ENCODE measurements around the gene C4orf54.

Gene C4orf54

GRCh38 chr4:99651811-99652485 is 5.7 kb downstream of the C4orf54 start:
- no peak for DNase-seq

DNA sequence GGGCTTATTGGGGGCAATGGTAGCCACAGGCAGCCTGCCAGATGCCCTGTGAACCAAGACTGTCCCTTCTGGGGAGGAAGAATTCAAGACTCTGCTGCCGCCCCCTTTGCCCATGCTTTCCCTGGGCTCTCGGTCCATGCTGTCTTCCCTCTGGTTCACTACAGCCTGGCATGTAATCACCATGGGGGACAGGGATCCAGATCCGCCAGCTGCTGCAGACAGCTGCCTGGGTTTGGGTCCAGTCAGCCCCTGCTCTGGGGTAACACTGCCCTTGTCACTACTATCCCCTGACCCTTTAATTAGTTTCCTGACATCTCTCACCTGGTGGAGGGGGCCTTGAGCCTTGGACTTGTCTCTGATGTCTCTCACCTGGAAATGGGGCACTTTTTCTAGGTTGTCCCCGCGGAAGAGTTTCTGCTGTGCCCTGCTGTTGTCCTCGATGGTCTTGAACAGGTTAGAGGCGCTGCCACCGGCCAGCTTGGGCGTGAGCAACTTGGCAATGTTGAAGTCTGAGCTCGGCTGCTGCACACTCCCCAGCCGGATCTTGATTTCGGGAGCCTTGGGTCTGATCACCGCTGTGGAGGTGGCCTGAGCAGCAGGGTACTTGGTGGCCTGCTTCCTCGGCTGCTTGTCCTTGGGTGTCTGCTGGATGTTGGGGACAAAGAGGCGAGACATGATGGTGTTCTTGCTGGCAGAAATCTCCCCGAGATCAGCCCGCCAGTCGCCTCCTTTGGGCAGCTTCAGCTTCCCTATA is 6.4 kb downstream of the C4orf54 start:
- DNase-seq = no peak

DNA sequence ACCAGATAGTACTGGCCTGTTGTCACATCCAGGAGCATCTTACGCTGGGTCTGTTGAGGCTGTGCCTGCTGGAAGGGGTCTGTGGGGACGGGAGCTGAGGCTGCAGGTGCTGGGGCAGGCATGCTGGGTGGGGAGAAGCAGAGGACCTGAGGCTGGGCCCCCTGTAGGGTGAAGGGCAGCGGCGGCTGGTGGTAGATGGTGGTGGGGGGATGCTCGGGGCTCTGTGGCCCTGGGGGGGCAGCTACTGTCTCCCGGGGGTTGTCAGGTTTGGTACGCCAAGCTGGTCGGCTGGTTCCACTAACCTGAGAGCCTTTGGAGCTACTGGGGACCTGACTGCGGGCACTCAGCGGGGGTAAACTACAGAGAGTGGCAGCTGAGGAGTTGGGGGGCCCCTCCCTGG is 7.8 kb downstream of the C4orf54 start:
- no peak for DNase-seq

- DNase-seq = no peak
These were observed 8.4 kb downstream of the C4orf54 start for GRCh38 chr4:99649208-99649607.

GRCh38 chr4:99648321-99648720 is 9.3 kb downstream of the C4orf54 start:
- DNase-seq = no peak

DNA sequence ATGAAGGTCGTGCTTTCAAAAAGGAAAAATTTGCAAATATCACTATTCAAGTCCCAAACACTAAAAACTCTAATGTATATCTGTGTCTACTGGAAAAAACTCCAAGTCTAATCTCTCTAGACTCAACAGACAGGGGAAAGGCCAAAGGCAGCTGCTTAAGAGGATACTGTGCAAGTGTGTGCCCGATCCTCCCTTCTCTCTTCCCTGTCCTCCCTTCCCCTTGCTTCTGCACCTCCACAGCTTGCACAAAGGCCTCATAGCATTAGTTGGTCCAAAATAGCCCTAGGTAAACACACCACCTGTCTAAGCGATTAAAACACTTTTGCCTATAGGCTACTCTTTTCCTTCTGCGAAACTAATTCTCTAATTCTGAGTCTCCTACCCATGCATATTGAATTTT is 10.6 kb downstream of the C4orf54 start:
- no peak for DNase-seq

DNA sequence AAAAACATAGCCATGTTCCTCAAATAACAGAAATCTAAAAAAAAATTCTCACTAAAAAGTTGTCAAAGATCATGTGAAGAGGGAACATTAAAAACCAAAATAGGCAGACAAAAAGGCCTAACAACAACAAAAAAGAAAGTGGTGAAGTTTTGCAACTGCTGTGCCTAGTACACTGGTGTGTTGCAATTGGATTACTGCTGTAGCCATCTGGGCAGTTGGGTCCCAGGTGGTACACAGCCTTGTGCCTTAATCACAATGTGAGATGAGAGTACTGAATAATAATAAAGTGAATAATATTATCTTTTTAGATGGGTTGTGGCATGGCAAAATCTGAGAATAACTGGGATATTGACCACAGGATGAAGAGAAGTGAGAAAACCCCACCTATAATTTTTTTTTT is 12.0 kb downstream of the C4orf54 start:
- no peak for DNase-seq

DNA sequence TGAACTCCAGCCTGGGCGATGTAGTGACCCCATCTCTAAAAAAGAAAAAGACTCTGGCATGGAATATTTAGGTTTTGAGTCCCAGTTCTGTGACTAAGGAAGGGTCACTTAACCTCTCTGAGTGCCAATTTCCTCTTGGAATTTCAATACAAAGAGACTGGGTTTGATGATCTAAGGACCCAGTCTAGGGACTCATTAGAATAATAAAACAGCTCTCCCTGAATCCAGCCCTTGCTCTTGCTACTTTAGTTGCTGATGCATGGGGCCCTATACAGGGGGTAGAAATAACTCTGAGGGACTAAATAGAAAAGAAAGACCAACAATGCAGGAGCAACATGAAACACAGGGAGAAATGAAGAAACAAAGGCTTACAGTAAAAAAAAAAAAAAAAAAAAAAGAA is 12.6 kb downstream of the C4orf54 start:
- DNase-seq = no peak

- no peak for DNase-seq
These were observed 13.2 kb downstream of the C4orf54 start for GRCh38 chr4:99644453-99644852.

GRCh38 chr4:99642725-99643489 is 14.7 kb downstream of the C4orf54 start:
- no peak for DNase-seq

- DNase-seq = no peak
These were observed 17.0 kb downstream of the C4orf54 start for GRCh38 chr4:99640676-99641075.

- DNase-seq = no peak
These were observed 20.5 kb downstream of the C4orf54 start for GRCh38 chr4:99637174-99637573.

DNA sequence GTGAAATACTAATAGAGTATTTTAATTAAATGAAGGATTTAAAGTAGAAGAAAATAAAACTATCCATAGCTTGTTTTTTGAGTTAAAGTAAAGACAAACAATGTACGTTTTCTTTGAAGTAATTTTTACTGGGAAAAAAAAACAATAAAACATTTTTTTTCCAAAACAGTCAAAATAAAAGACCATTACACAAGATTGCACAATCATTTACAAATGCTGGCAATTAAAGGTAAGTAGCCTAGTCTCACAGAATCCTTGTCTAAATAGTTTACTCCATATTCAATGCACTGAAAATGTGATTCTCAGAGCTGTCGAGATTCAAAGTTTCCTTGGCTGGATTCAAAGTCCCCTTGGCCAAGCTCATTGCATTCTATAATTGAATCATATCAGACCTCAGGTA is 21.2 kb downstream of the C4orf54 start:
- no peak for DNase-seq

DNA sequence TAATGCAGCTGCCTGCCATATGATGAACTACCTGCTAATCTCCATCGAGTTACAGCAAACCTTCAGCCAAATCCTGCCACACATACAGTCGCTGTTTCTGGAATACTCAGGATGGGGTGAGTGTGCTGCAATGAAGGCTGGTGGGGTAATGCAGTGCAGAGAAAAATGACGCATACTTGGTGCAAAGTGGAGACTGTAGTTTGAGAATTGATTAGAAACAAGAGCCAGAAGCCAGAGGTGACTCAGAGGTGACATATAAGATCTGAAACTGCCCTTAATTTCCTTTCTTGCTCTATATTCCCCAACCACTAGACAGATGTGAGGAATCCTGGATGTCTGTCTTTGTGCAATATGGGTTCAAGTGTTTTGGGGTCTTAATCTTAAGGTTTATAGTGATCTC is 22.0 kb downstream of the C4orf54 start:
- no peak for DNase-seq

DNA sequence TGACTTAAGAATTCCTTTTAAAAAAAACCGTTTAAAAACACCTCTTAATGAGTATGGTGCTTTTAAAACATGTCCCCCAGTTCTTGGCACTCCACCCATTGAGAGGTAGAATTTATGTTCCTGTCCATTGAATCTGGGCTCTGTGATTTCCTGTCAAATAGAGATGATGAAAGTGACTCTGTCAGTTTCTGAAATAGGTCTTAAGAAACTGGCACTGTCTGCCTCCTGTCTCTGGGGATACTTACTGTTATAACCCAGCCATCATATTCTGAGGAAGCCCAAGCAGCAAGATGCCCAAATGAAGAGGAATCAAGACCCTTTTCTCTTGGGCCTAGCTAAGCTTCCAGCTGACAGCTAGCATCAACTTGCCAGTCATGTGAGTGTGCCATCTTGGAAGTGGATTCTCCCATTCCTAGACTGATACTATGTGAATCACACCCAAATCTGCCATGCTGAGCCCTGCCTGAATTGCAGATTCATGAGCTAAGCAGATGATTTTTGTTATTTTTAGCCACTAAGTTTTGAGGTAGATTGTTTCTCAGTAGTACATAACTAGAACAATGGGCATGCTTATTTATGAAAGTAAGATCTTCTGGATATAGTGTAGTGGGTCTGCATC is 22.8 kb downstream of the C4orf54 start:
- DNase-seq = no peak

- no peak for DNase-seq
These were observed 23.9 kb downstream of the C4orf54 start for GRCh38 chr4:99633772-99634171.

GRCh38 chr4:99630857-99631360 is 26.7 kb downstream of the C4orf54 start:
- DNase-seq = no peak

DNA sequence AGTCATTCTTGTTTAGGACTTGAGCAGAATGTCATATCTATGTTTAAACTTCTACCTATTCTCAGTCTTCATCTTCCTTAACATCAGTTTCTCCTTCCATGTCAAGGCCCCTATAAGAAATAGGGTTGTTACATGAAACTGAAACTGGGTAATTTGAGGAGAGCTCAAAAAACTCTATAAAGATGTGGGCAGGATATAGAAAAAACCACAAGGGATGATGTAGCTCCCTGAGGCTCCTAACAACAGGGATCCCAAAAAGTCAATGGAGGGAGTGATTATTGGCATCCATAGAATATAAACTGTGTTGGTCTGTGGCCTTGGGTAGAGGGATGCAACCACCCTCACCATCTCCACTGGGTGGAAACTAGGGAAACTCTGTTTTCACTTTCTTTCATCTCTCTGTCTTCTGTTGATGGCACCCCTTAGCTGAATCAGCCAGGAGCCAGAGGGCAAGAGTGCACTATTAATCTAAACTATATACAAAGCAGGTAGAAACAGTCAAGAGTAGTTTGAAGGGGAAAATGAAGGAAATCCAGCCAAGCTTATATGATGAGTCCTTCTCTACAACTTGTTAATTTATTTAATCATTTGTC is 27.6 kb downstream of the C4orf54 start:
- DNase-seq = no peak

GRCh38 chr4:99628040-99628439 is 29.6 kb downstream of the C4orf54 start:
- no peak for DNase-seq

- no peak for DNase-seq
These were observed 32.3 kb downstream of the C4orf54 start for GRCh38 chr4:99625369-99625768.

- DNase-seq = no peak
These were observed 33.4 kb downstream of the C4orf54 start for GRCh38 chr4:99624141-99624719.

GRCh38 chr4:99622341-99622740 is 35.3 kb downstream of the C4orf54 start:
- DNase-seq = no peak
